Measurements from ENCODE around the gene ERVH48-1. TPM values are rescaled to one million over a fixed set of nuclear protein-coding genes. Genes with fewer than 3 reads are reported as not detected.

Gene ERVH48-1
- total and polyA plus RNA-seq, 2 experiments from 2014 or later = 5.4 to 14.8 TPM

DNA sequence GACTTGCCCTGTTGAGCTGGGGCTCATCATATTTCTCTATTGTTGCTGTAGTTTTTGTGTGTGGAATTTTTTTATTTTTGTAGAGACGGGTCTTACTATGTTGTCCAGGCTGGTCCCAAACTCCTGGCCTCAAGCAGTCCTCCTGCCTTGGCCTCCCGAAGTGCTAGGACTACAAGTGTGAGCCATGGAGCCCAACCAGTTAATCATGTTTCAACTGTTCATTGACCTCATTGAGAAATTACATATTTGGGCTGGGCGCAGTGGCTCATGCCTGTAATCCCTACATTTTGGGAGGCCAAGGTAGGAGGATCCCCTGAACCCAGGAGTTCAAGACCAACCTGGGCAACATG lies 39.8 kb upstream of the ERVH48-1 start:
- Histone ChIP-seq H3K4me2 (no peak overlapping the region), H3K79me2 (no peaks in the 10 kb centered on the region), H3K9me2 (replicated peaks; ENCODE audit: insufficient read depth) (no peaks in the 10 kb centered on the region), H3K27ac (no peak overlapping the region), H3K27me3 (no peaks in the 10 kb centered on the region), H3K9me3 (ENCODE audit: low read depth) (no peaks in the 10 kb centered on the region), H3K36me3 (replicated peaks; ENCODE audit: insufficient read depth, low read depth) (no peaks in the 10 kb centered on the region), H2AFZ (no peak overlapping the region), H3K4me1 (ENCODE audit: insufficient read depth) (no peaks in the 10 kb centered on the region), H4K20me1 (ENCODE audit: insufficient read depth, poor library complexity, severe bottlenecking) (no peaks in the 10 kb centered on the region), H3K4me3 (no peak overlapping the region)
- TF ChIP-seq EZH2 (IDR thresholded peaks at IDR 0.05; ENCODE audit: borderline replicate concordance) (no peak), EZH2phosphoT487 (IDR thresholded peaks at IDR 0.05; ENCODE audit: low read depth, severe bottlenecking, unreplicated experiment) (no peak)
- TF ChIP-seq, protein P1, sequence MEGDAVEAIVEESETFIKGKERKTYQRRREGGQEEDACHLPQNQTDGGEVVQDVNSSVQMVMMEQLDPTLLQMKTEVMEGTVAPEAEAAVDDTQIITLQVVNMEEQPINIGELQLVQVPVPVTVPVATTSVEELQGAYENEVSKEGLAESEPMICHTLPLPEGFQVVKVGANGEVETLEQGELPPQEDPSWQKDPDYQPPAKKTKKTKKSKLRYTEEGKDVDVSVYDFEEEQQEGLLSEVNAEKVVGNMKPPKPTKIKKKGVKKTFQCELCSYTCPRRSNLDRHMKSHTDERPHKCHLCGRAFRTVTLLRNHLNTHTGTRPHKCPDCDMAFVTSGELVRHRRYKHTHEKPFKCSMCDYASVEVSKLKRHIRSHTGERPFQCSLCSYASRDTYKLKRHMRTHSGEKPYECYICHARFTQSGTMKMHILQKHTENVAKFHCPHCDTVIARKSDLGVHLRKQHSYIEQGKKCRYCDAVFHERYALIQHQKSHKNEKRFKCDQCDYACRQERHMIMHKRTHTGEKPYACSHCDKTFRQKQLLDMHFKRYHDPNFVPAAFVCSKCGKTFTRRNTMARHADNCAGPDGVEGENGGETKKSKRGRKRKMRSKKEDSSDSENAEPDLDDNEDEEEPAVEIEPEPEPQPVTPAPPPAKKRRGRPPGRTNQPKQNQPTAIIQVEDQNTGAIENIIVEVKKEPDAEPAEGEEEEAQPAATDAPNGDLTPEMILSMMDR (IDR thresholded peaks at IDR 0.05; ENCODE audit: poor library complexity) = no peak
- WGBS (ENCODE audit: low lambda C conversion rate, missing lambda C conversion rate) = 67% methylated on average over 3 of the region's 3 CpGs
- no peak for DNase-seq (ENCODE audit: low spot score)

DNA sequence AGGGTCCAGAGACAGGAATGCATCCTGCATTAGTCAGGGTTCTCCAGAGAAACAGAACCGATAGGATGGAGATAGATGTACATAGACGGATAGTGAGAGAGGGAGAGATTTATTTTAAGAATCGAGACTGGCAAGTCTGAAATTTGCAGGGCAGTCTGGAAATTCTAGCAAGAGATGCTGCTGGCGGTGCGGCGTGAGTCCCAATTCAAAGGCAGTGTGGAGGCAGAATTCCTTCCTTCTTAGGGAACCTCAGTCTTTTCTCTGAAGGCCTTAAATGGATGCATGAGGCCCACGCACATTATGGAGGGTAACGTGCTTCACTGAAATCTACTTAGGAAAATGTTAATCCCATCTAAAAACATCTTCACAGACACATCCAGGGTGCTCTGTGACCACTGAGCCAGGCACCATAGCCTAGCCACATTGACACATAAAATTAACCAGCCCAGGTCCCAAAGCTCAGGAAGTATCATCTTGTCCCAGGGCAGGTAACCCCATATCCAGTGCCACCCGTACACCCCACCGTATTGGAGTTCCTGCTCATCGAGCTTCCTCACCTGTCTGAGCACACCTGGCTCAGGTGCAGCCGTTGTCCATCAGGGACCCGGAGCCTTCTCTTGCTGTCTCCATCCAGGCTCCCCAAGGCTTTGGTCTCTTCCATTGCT lies 39.2 kb upstream of the ERVH48-1 start:
- H3K79me2 ChIP-seq = no peaks in the 10 kb centered on the region
- DNase-seq (ENCODE audit: low spot score) = no peak
- H3K27ac ChIP-seq = no peak overlapping the region
- H3K9me3 ChIP-seq (ENCODE audit: low read depth) = no peaks in the 10 kb centered on the region
- no peaks in the 10 kb centered on the region for H3K9me2 ChIP-seq (replicated peaks; ENCODE audit: insufficient read depth)
- H3K4me3 ChIP-seq = no peak overlapping the region
- H2AFZ ChIP-seq = no peak overlapping the region
- TF ChIP-seq EZH2phosphoT487 (IDR thresholded peaks at IDR 0.05; ENCODE audit: low read depth, severe bottlenecking, unreplicated experiment) = no peak
- no peak overlapping the region for H3K4me2 ChIP-seq
- WGBS (ENCODE audit: low lambda C conversion rate, missing lambda C conversion rate) = 95% methylated on average over 13 of the region's 13 CpGs
- H3K36me3 ChIP-seq (replicated peaks; ENCODE audit: insufficient read depth, low read depth) = no peaks in the 10 kb centered on the region
- H3K4me1 ChIP-seq (ENCODE audit: insufficient read depth) = no peaks in the 10 kb centered on the region
- H3K27me3 ChIP-seq = no peaks in the 10 kb centered on the region
- H4K20me1 ChIP-seq (ENCODE audit: insufficient read depth, poor library complexity, severe bottlenecking) = no peaks in the 10 kb centered on the region

DNA sequence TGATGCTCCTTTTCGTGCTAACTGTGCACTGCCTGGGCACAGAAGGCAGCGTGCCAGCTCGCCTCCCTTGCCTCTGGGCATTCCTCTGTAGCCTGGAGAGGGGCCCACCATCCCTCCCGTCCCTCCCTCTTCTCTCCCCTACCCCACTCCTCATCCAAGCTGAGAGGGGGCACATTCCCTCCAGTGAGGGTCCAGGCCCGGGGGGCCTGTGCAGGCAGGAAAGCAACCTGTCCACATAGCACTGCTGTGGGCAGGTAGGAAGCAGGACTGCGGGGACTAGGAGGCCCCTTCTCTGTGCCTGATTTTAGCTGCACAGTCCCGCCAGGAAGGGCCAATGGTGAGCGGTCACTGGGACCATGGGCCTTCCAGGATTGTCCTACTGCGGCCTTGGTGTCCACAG lies 38.7 kb upstream of the ERVH48-1 start:
- 93% methylated on average over 8 of the region's 9 CpGs for WGBS (ENCODE audit: low lambda C conversion rate, missing lambda C conversion rate)

DNA sequence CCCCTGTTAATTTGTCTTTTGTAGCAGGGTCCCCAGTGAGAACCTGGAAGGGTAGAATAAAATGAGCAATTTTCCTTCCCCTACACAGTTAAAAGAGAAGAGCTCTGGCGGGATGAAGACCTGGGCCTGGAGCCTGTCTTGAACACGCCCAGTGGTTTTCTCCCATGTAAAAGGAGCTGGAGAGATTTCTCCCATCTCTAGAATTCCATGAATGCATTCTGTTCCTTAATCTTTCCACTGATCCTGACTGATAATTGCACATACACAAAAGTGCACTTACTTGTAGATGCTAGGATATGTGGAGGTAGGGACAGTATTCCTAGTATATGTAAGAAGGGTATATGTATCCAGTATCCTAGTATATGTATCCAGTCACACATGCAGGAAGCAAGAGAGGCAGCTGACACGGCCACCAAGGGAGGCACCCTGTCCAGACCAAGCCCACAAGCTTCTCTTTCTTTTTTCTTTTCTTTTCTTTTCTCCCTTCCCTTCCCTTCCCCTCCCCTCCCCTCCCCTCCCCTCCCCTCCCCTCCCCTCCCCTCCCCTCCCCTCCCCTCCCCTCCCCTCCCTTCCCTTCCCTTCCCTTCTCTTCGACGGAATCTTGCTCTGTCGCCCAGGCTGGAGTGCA lies 37.1 kb upstream of the ERVH48-1 start:
- Histone ChIP-seq H3K27ac (no peak overlapping the region), H3K27me3 (no peaks in the 10 kb centered on the region), H3K4me1 (ENCODE audit: insufficient read depth) (no peaks in the 10 kb centered on the region), H3K9me3 (ENCODE audit: low read depth) (no peaks in the 10 kb centered on the region), H3K4me3 (no peak overlapping the region), H2AFZ (no peak overlapping the region), H3K79me2 (no peaks in the 10 kb centered on the region), H3K9me2 (replicated peaks; ENCODE audit: insufficient read depth) (no peaks in the 10 kb centered on the region), H3K4me2 (no peak overlapping the region), H3K36me3 (replicated peaks; ENCODE audit: insufficient read depth, low read depth) (no peaks in the 10 kb centered on the region), H4K20me1 (ENCODE audit: insufficient read depth, poor library complexity, severe bottlenecking) (no peaks in the 10 kb centered on the region)
- TF ChIP-seq EZH2 (IDR thresholded peaks at IDR 0.05; ENCODE audit: borderline replicate concordance) = no peak
- TF ChIP-seq EZH2phosphoT487 (IDR thresholded peaks at IDR 0.05; ENCODE audit: low read depth, severe bottlenecking, unreplicated experiment) = no peak
- TF ChIP-seq, protein P1 (IDR thresholded peaks at IDR 0.05; ENCODE audit: poor library complexity) = no peak
- 62% methylated on average over 6 of the region's 6 CpGs for WGBS (ENCODE audit: low lambda C conversion rate, missing lambda C conversion rate)
- DNase-seq (ENCODE audit: low spot score) = no peak

More for the DNA sequence above, 38.7 kb upstream of the ERVH48-1 start:
- H3K9me2 ChIP-seq (replicated peaks; ENCODE audit: insufficient read depth) = no peaks in the 10 kb centered on the region
- TF ChIP-seq, protein P1 (IDR thresholded peaks at IDR 0.05; ENCODE audit: poor library complexity) = no peak
- TF ChIP-seq EZH2 (IDR thresholded peaks at IDR 0.05; ENCODE audit: borderline replicate concordance) = no peak
- TF ChIP-seq EZH2phosphoT487 (IDR thresholded peaks at IDR 0.05; ENCODE audit: low read depth, severe bottlenecking, unreplicated experiment) = no peak
- no peak overlapping the region for H3K4me3 ChIP-seq
- H3K27me3 ChIP-seq = no peaks in the 10 kb centered on the region
- H3K79me2 ChIP-seq = no peaks in the 10 kb centered on the region
- H3K9me3 ChIP-seq (ENCODE audit: low read depth) = no peaks in the 10 kb centered on the region
- no peaks in the 10 kb centered on the region for H4K20me1 ChIP-seq (ENCODE audit: insufficient read depth, poor library complexity, severe bottlenecking)
- no peak overlapping the region for H2AFZ ChIP-seq
- H3K27ac ChIP-seq = no peak overlapping the region
- H3K4me1 ChIP-seq (ENCODE audit: insufficient read depth) = no peaks in the 10 kb centered on the region
- no peak for DNase-seq (ENCODE audit: low spot score)
- H3K36me3 ChIP-seq (replicated peaks; ENCODE audit: insufficient read depth, low read depth) = no peaks in the 10 kb centered on the region
- H3K4me2 ChIP-seq = no peak overlapping the region

Measured in hepatocyte (in vitro differentiated cells).